Transverse colon (tissue), 4 donors: ENCODE data around the gene IFRD1. TPM values are rescaled to one million over a fixed set of nuclear protein-coding genes. Genes with fewer than 3 reads are reported as not detected.
"Not testable (repeated sequence)": the region's sequence is repeated elsewhere in the genome, so short reads cannot be mapped to it uniquely, and the experiment has no call there.

ENCODE experiments used
- DNase-seq: peaks from one replicate; pipeline ENCODE4 v3.0.0-alpha.2; 2019
- H3K27ac ChIP-seq, 4 donors: fragments of 200-600 bp; sonication (generic); 2 replicates each; pipeline ENCODE4 v1.5.1; 2016 to 2018; ENCODE audit warnings: inconsistent platforms in 4 of 4
- H3K27me3 ChIP-seq: fragments of 200-600 bp; sonication (generic); 2 replicates; pipeline ENCODE4 v1.5.1; 2017; ENCODE audit warnings: inconsistent platforms
- H3K36me3 ChIP-seq, 4 donors: fragments of 200-600 bp; sonication (generic); 2 replicates each; pipeline ENCODE4 v1.5.1; 2017 to 2019; ENCODE audit warnings: inconsistent platforms in 4 of 4
- H3K4me1 ChIP-seq, 4 donors: fragments of 200-600 bp; sonication (generic); 2 replicates each; pipeline ENCODE4 v1.5.1; 2017 to 2020; ENCODE audit warnings: inconsistent platforms in 4 of 4
- H3K4me3 ChIP-seq, 4 donors: fragments of 200-600 bp; sonication (generic); 1 replicate in 1 of 4; 2 replicates in 3 of 4; pipeline versions ENCODE4 v1.5.1 to v1.6.1; 2017 to 2019; ENCODE audit warnings: inconsistent platforms in 4 of 4
- H3K9me3 ChIP-seq, 2 donors: fragments of 200-600 bp; sonication (generic); 2 replicates each; pipeline ENCODE4 v1.5.1; 2017 to 2019; ENCODE audit warnings: inconsistent platforms in 2 of 2
- EP300 ChIP-seq: sonication (generic); formaldehyde crosslinking; IDR thresholded peaks from one replicate; pipeline ENCODE4 v1.6.1; 2017; ENCODE audit warnings: antibody characterized with exemption, low read depth
- POLR2A ChIP-seq: fragments of 450-650 bp; IDR thresholded peaks from one replicate; pipeline ENCODE4 v1.6.1; 2016; ENCODE audit warnings: antibody characterized with exemption, mild to moderate bottlenecking, moderate library complexity
- POLR2AphosphoS5 ChIP-seq, 3 donors: sonication (generic); formaldehyde crosslinking; IDR thresholded peaks; one replicate each; pipeline ENCODE4 v1.6.1; 2016; ENCODE audit warnings: antibody characterized with exemption in 3 of 3
- WGBS, 2 donors: methylation state at CpG; one replicate each; pipeline ENCODE4 v1.1.5; 2018; ENCODE audit warnings: low coverage in 1 of 2; 5-methylcytosine and 5-hydroxymethylcytosine counted together
- in situ Hi-C, 4 donors: fragments of 200-750 bp; cut with MboI; loops; one replicate each; pipeline versions ENCODE4 v1.15.0 to v1.15.1; 2017; ENCODE audit warnings: low sequenced_read_pairs in 3 of 4, low pct_ligation_motif_present in 1 of 4, low pct_unique_long_range_greater_than_20kb in 1 of 4
- intact Hi-C: fragments of 100-400 bp; cut with DNase I; formaldehyde crosslinking; loops from one replicate; pipeline ENCODE4 v1.15.1; 2023; ENCODE audit warnings: low total_unique reads
- total RNA-seq, 4 donors: library from RNA; depleted of rRNA; stranded (reverse); fragments of >200 nt; gene quantifications; one replicate each; pipeline ENCODE4 v1.1.0, GENCODE V29; 2016
- TF ChIP-seq, protein P1 (sequence below), 5 experiments: fragments of 200-600 bp in 3 of 5; fragments of 450-650 bp in 2 of 5; sonication (generic) in 3 of 5; IDR thresholded peaks; 1 replicate in 2 of 5; 2 replicates in 3 of 5; pipeline ENCODE4 v1.5.1; 2016 to 2017; ENCODE audit warnings: antibody characterized with exemption in 5 of 5, inconsistent platforms in 3 of 5, mild to moderate bottlenecking in 2 of 5, moderate library complexity in 1 of 5

Gene IFRD1
- total RNA-seq, 4 donors from 2014 or later = 23.3 to 92.7 (median 52.0) TPM

DNA sequence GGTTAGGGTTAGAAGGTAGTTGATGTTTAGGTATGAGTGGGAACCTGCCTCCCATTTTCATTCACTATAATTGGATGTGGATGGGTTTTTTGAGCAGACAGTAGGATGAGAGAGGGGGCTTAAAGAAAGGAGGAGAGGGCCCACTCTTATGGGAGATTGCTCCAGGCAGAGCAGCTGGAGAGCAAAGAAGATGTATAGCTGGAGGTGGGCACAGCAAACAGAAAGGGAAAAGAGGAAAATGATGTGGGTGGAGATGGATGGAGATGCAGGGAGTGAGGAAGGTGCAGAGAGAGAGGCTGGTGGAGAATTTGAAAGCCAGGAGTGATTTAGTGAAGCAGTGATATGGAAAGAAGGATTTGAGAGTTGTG is 60.5 kb downstream of the IFRD1 start:
- H3K4me1 ChIP-seq = no peaks in the 10 kb centered on the region
- no peak for TF ChIP-seq EP300
- TF ChIP-seq, protein P1, sequence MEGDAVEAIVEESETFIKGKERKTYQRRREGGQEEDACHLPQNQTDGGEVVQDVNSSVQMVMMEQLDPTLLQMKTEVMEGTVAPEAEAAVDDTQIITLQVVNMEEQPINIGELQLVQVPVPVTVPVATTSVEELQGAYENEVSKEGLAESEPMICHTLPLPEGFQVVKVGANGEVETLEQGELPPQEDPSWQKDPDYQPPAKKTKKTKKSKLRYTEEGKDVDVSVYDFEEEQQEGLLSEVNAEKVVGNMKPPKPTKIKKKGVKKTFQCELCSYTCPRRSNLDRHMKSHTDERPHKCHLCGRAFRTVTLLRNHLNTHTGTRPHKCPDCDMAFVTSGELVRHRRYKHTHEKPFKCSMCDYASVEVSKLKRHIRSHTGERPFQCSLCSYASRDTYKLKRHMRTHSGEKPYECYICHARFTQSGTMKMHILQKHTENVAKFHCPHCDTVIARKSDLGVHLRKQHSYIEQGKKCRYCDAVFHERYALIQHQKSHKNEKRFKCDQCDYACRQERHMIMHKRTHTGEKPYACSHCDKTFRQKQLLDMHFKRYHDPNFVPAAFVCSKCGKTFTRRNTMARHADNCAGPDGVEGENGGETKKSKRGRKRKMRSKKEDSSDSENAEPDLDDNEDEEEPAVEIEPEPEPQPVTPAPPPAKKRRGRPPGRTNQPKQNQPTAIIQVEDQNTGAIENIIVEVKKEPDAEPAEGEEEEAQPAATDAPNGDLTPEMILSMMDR (IDR thresholded peaks at IDR 0.05) = no peak
- TF ChIP-seq POLR2AphosphoS5 (IDR thresholded peaks at IDR 0.05) = no peak
- no peak for TF ChIP-seq POLR2A
- H3K9me3 ChIP-seq = no peaks in the 10 kb centered on the region
- no peak overlapping the region for H3K27ac ChIP-seq
- in situ Hi-C loops (loop anchor here in 1 of 4 donors (25.0 kb wide), 1 partner anchor 748 kb away; no protein-coding TSS in a partner anchor), intact Hi-C loops (no loop called here)
- DNase-seq = no peak
- no peaks in the 10 kb centered on the region for H3K36me3 ChIP-seq
- no peaks in the 10 kb centered on the region for H3K27me3 ChIP-seq
- no peak overlapping the region for H3K4me3 ChIP-seq

DNA sequence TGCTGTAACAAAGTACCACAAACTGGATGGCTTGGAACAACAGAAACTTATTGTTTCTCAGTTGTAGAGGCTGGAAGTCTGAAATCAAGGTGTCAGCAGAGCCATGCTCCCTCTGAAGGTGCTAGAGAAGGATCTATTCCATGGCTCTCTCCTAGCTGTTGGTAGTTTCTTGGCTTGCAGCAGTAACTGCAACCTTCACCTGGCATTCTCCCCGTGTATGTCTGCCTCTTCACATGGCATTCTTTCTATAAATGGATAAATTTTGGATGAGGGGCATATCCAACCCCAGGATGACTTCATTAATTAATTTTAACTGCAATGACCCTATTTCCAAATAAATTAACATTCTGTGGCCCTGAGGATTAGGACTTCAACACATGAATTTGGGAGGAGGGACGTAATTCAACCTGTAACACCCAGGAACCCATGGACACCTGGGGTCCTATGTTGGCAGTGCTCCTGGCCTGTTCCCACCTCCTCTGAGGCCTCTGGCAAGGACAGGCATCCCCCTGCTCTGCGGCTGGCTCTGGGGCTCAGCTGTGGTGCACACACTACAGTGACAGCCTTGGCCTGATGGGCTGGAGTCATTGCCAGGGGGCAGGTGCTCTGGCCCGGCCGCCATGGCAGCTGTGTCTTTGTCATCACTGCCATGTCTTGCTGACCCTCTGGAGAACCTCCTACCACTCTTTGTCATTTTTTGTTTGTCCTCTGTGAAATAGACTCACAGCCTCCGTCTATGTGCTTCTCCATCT is 61.4 kb downstream of the IFRD1 start:
- Histone ChIP-seq H3K4me1 (no peaks in the 10 kb centered on the region), H3K27me3 (no peaks in the 10 kb centered on the region), H3K4me3 (no peak overlapping the region), H3K36me3 (no peaks in the 10 kb centered on the region), H3K27ac (no peak overlapping the region), H3K9me3 (no peaks in the 10 kb centered on the region)
- intact Hi-C loops (no loop called here), in situ Hi-C loops (loop anchor here in 1 of 4 donors (25.0 kb wide), 1 partner anchor 749 kb away; no protein-coding TSS in a partner anchor)
- TF ChIP-seq POLR2A (no peak), POLR2AphosphoS5 (IDR thresholded peaks at IDR 0.05) (no peak), EP300 (no peak)
- TF ChIP-seq, protein P1 (IDR thresholded peaks at IDR 0.05) = no peak
- no peak for DNase-seq
- WGBS, 2 donors = 89 to 90% methylated on average over 1 to 6 of the region's 6 CpGs

DNA sequence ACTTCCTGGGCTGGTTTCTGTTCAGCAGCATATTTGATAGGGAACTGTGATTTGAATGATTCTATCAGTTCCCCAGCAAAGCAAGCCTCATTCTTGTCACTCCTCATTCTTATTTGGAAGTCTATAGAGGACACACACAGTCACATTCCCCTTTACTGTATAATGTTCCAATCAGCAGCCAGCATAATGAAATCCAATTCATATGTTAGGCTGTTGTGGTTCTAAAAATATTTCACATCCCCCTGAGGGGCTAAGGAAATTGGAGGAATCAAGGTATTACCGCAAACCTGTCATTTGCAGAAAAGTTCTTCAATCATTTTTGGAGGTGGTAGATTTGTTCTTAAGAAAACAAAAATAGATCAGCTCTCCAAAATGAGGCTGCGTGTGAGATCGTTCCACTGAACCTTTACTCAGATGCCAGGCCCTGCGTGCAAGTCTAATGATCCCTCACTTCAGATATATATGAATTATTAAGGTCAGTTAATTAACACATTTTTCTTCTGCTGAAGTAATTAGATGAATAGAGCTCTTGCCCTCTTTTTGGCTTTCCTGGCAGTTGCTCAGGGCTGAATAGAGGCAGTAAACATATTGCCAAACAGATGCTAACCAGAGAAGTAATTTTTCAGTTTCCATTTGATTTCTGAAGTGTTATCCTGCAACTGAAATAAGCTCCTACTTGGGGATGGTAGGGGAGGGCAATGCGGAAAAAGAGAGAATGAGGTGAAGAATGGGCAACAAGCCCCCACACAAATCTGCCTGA is 62.4 kb downstream of the IFRD1 start:
- Histone ChIP-seq H3K27ac (no peak overlapping the region), H3K27me3 (peaks cover 5% of the 10 kb centered on the region), H3K4me3 (no peak overlapping the region), H3K36me3 (no peaks in the 10 kb centered on the region), H3K4me1 (no peaks in the 10 kb centered on the region), H3K9me3 (no peaks in the 10 kb centered on the region)
- intact Hi-C loops = no loop called here
- in situ Hi-C loops = loop anchor here in 1 of 4 donors (25.0 kb wide), 1 partner anchor 750 kb away; no protein-coding TSS in a partner anchor
- DNase-seq = no peak
- no peak for TF ChIP-seq POLR2AphosphoS5 (IDR thresholded peaks at IDR 0.05)
- TF ChIP-seq POLR2A = no peak
- TF ChIP-seq EP300 = no peak
- TF ChIP-seq, protein P1 (IDR thresholded peaks at IDR 0.05) = no peak
- WGBS, 2 donors = 92 to 95% methylated on average over 4 to 5 of the region's 5 CpGs

DNA sequence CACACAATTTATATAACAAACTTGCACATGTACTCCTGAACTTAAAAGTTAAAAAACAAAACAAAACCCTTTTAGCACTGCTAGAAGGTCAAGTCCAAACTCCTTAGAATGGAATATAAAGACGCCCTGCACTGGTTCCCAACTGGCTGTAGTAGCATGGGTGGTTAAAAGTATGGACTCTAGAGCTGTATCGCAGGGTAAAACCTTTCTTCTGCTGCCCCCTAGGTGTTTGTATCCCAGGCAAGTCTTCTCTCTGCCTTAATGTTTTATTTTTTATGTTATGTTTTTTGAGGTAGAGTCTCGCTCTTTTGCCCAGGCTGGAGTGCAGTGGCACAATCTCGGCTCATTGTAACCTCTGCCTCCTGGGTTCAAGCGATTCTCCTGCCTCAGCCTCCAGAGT is 65.7 kb downstream of the IFRD1 start:
- H3K4me1 ChIP-seq = no peaks in the 10 kb centered on the region
- no peak overlapping the region for H3K27ac ChIP-seq
- no peak for TF ChIP-seq EP300
- TF ChIP-seq POLR2AphosphoS5 (IDR thresholded peaks at IDR 0.05) = no peak
- no peak for TF ChIP-seq POLR2A
- TF ChIP-seq, protein P1 (IDR thresholded peaks at IDR 0.05) = no peak
- in situ Hi-C loops (loop anchor here in 1 of 4 donors (25.0 kb wide), 1 partner anchor 754 kb away; no protein-coding TSS in a partner anchor), intact Hi-C loops (no loop called here)
- WGBS, 2 donors = 93 to 100% methylated on average over 2 to 5 of the region's 5 CpGs
- no peak for DNase-seq
- no peaks in the 10 kb centered on the region for H3K36me3 ChIP-seq
- H3K4me3 ChIP-seq = no peak overlapping the region
- H3K9me3 ChIP-seq = no peaks in the 10 kb centered on the region
- H3K27me3 ChIP-seq = peaks cover 5% of the 10 kb centered on the region

DNA sequence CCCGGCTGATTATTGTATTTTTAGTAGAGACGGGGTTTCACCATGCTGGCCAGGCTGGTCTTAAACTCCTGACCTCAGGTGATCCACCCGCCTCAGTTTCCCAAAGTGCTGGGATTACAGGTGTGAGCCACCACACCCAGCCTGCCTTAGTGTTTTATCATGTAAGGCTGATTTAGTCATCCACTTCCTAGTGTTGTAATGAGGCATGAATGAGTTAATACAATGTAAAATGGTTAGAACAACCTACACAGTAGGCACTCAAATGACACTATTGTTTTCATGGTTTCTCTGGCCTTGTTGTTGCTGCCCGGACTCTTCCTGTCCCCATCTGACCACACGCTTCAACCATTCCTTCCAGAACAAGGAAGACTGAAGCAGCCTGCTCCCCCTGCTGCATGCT is 66.2 kb downstream of the IFRD1 start:
- DNase-seq, H3K27ac ChIP-seq, intact Hi-C loops, H3K4me1 ChIP-seq, H3K27me3 ChIP-seq, H3K9me3 ChIP-seq, H3K36me3 ChIP-seq, H3K4me3 ChIP-seq: not testable (repeated sequence)
- in situ Hi-C loops = loop anchor here in 1 of 4 donors (25.0 kb wide), 1 partner anchor 754 kb away; no protein-coding TSS in a partner anchor
- WGBS, 2 donors = 33 to 81% methylated on average over 1 to 5 of the region's 5 CpGs
